Fibroblast of skin of abdomen (primary cell): Measurements from ENCODE around the gene GLT8D2.

ENCODE experiments used
- DNase-seq: peaks from one replicate; pipeline ENCODE4 v3.0.0-alpha.2; 2013

The GLT8D2 gene

GRCh38 chr12:103944964-103945363 lies 105.0 kb downstream of the GLT8D2 start:
- DNase-seq, result no peak
